ENCODE measurements around the gene FAM222A. TPM values are rescaled to one million over a fixed set of nuclear protein-coding genes. Genes with fewer than 3 reads are reported as not detected.
A peak's percentile ranks its signal among the peaks of the same experiment; 100 is the strongest.

The FAM222A gene
- 0.99 and 1.0 TPM in 2 replicates for total RNA-seq

DNA sequence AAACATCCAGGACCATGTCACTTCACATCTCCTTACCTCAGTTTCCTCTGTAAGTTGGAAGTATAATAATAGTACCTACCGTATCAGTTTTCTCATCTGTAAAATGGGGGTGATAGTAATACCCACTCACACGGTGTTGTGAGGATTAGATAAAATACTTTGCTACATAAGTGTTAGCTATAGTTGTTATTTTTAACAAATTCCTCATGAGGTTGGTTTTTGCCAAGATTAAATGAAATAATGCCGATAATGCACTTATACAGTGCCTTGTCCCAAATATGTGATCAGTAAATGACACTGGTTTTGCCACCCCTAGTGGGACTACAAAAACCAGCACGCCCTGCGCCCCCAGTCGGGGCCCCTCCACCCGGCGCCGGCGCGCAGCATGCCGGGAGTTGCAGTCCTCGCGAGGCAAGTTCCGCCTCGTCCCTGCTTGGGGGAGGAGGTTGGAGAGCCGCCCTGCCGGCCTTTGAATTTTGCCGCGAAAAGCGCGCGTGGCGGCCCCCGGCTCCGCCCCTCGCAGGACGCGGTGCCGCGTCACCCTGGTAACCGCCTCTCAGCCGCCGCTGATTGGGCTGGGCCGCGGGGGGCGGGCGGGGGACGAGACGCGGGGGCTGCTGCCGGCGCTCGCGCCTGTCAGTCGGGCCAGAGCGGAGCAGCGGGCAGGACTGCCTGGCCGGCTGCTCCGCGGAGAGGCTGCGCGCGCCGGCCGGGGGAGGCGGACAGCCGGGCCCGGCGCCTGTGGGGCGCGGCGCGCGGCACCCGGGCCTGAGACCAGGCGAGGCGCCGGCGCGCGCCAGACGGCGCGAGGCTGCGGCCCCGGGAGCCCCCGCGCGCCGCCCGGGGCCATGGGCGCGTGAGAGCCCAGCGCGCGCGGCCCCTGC lies at the start of gene FAM222A:
Gene FAM222A (plus strand): TSS at position 639 of the 884 bp plus-strand sequence. CDS start 30,322 bp downstream, outside the sequence.
- peak; percentile 57 for DNase-seq (ENCODE audit: extremely low read depth, low read depth, low spot score)

DNA sequence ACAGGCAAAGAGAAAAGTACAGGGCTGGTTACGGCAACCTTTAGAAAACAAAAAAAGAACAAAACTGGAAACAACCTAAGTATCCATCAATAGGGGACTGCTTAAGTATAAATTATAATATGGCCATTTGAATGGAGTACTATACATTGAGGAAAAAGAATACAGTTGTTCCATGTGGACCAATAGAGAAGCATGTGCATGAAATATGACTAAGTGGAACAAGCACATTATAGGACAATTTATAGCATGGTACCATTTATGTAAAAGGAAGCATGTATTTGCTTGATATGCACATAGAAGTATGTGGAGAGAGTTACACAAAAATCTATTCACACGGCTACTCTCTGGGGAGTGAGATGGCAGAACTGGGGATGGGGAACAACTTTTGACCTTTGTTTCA lies 49.2 kb upstream of the FAM222A start:
- DNase-seq (ENCODE audit: extremely low read depth, low read depth, low spot score) = no peak

DNA sequence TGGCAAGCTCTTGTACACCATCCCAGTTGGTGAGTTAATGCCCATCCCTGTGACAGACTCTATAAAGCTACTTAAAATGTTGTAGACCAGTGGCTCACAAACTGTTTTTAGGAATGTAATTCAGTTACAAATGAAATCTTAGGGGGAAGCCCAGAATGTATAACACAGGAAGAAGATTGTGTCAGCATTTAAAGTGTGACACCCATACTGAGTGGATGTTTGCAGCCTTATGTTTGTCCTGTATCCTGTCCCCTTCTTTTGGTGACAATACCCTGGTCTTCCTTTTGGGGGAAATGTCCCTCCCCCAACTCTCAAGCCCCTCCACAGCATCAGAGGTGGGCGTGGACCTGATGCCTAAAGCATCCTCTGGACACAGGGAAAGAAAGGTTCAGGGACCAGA lies 47.6 kb upstream of the FAM222A start:
- DNase-seq (ENCODE audit: extremely low read depth, low read depth, low spot score) = no peak

DNA sequence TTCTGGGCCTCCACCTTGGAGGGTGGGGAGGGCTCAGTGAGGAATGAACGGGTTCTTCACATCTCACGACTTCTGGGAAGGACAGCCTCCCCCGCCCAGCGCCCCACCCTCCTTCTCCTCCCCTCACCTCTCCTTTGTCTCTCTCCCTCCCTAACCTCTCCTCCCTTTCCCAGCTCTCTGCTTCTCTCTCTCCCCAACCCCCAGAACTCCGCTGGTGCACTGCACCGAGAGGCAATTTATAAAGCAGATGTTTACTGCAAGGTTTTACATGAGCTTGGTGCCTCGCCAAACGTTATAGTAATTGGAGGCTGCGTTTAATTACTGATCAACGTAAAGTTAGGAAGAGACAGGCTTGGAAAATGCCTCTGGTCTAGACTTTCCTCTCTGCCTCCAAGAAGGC lies 42.9 kb upstream of the FAM222A start:
- no peak for DNase-seq (ENCODE audit: extremely low read depth, low read depth, low spot score)

DNA sequence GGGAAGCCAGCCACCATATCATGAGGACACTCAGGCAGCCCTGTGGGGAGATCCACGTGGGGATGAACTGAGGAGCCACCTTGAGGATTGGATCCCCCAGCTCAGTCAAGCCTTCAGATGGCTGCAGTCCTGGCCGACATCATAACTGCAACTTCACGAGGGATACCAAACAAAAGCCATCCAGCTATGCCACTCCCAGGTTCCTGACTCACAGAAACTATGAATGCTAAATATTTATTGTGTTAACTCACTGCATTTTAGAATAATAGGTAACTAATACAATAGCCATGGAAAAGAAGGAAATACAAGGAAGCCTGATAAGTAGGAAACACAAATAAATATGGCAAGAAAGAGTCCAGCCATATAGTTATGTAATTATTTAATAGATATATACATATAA lies 42.1 kb upstream of the FAM222A start:
- DNase-seq (ENCODE audit: extremely low read depth, low read depth, low spot score) = no peak

DNA sequence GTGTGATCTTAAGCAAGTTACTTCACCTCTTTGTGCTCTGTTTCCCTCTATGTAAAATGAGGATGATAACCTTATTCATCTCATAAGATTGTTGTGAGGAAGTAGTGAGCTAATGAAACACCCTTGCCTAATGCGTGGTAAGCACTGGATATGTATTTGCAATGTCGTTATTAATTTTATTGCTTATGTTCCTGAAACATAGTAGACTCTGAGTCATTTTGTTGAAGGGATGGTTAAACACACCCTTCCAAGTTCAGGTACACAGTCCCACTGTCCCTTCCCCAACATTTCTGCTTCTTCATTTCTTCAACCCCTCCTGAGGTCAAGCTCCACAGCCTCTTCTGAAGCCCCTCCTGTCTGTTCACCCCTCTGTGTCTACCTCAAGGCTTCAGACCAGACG lies 40.2 kb upstream of the FAM222A start:
- DNase-seq (ENCODE audit: extremely low read depth, low read depth, low spot score) = no peak

DNA sequence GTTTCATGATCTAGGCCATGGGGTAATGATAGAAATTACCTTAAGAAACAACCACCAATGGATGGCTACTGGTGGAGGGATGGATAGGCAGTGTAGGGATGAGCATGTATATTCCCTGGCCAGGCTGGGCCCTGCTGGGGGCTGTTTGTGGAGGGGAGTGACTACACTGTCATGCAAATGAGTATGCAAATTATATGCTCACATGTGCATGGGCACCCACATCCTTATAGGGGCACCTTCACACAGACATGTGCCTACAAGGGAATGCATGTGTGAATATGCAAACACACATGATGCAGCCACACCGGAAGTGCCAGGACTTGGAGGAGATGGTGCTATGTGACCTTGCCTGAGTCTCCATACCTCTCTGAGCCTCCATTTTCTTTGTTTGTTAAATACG lies 39.7 kb upstream of the FAM222A start:
- no peak for DNase-seq (ENCODE audit: extremely low read depth, low read depth, low spot score)

DNA sequence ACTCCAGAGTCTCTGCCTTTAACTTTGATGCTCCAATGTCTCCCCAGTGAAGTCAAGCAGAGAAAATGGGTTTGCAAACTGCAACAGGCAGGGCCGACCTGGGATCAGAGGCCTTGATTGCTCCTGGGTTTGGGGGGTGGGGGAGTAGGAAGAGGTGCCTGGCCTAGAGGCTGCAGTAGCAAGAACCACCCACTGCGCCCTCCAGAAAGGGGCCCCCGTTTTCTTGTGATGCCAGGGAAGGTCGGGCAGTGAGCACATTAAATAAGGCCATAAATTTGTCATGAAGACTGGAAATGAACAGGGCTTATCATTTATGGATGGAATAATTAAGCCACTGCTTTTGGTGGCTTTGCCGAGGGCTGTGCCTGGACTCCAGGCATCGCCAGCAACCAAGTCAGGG lies 38.2 kb upstream of the FAM222A start:
- DNase-seq (ENCODE audit: extremely low read depth, low read depth, low spot score) = no peak

DNA sequence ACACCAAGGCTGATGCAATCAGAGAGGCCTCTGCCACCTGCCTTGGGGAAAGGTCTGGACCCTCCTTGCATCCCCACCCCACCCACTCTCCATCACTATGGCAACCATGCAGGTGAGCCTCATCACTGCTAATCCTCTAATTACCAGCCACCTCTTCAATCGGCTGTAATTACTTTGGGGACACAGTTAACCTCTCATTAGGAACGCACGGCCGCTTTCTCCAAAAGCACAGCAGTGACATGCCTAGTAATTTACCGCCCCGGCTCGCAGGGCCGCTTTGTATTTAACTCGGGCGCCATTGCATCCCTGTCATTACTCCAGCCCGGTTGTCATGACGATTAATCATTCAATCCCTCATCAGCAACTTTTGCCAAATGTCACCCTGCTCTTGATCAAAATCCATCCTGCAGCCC lies 36.3 kb upstream of the FAM222A start:
- DNase-seq (ENCODE audit: extremely low read depth, low read depth, low spot score) = no peak

DNA sequence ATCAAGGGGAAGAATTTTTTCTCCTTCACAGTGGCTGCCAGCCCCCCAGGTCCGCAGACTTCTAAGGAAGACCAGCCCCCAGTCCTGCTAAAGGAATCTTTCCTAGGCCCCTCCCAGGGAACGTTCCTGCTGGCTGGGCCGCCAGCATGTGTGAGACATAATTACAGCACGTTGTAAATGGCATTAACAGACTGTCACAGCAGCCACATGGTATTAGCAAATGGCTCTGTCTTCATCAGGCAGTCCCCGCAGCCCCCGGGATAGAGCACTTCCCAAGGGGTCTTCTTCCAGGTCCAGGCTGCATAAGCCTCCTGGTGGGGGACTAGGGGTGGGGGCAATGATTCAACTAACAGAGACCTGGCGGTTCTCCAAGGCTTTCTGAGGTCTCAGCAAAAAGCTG lies 34.9 kb upstream of the FAM222A start:
- DNase-seq (ENCODE audit: extremely low read depth, low read depth, low spot score) = no peak

DNA sequence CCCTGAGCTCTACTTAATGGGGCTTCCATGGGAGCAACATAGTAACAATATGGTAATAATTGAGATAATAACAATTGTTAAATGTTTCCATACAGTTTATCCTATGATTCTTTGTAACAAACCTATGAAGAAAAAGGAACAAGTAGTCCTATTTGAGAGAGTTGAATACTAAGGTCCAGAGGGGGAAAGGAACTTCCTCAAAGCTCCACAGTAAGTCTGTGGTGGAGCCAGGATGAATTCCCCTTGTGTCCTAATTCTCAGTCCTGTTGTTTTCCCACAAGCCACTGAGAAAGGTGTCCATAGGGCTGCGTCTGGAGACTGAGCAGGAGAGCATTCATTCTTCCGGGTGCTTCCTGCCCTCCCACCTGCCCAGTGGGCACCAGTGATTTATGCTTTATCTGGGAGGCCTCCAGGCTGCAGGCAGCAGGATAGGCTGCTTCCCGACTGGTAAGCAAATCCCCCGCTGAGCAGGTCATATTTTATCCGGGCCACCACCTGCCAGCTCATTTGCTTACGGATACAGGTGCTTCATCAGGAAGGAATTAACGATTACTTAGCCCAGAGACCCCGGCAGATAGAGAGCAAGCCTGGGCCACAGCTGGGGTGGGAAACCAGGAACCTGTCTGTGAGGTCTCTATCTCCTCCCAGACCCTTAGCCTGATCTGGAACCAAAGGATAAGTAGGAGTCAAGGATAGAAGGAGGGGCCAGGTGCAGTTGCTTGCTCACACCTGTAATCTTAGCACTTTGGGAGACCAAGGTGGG lies 33.9 kb upstream of the FAM222A start:
- DNase-seq (ENCODE audit: extremely low read depth, low read depth, low spot score) = no peak

DNA sequence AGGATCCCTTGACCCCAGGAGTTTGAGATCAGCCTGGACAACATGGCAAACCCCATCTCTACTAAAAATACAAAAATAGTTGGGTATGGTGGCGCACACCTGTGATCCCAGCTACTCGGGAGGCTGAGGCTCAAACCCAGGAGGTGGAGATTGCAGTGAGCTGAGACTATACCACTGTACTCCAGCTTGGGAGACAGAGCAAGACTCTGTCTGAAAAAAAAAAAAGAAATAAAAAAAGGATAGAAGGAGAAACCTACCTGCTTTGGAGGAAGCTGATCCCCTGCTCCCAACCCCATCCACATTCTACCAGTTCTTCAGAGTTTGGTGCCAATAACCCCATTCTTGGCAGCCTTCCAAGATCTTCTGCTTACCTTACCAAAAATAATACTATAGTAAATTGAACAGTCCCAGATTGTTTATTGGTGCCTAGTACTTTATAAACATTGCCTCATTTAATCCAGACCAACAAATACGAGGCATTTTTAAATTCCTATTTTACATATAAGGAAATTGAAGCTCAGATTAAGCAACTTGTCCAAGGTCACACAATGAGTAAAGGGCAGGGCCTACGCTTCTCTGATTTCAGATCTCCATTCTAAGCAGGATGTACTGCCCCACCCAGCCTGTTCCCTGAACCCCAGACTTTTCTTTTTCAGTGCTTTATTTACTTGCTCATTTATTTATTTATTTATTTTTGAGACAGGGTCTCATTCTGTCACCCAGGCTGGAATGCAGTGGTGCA lies 33.2 kb upstream of the FAM222A start:
- no peak for DNase-seq (ENCODE audit: extremely low read depth, low read depth, low spot score)

DNA sequence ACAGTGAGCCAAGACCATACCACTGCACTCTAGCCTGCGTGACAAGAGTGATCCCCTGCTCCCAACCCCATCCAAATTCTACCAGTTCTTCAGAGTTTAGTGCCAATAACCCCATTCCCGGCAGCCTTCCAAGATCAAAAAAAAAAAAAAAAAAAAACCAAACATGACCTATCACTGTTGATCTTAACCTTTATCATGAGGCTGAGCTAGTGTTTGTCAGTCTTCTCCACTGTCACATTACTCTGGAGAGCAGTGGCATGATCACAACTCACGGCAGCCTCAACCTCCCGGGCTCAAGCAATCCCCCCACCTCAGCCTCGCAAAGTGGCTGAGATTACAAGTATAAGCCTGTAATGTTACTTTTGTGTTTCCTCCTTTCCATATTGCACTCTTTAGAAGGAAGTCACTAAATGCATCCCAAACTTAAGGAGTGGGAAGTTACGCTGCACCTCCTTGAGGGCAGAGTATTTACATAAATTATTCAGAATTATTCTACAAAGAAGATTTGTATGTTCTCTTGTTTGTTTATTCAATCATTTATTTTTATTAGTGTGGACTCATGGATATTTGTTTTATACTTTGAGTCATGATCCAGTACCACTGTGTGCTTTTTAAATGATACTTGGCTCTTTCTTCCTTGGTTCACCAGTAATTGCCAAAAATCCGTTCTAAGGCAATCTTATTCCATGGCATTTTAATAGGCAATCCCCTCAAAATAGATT lies 31.5 kb upstream of the FAM222A start:
- no peak for DNase-seq (ENCODE audit: extremely low read depth, low read depth, low spot score)

DNA sequence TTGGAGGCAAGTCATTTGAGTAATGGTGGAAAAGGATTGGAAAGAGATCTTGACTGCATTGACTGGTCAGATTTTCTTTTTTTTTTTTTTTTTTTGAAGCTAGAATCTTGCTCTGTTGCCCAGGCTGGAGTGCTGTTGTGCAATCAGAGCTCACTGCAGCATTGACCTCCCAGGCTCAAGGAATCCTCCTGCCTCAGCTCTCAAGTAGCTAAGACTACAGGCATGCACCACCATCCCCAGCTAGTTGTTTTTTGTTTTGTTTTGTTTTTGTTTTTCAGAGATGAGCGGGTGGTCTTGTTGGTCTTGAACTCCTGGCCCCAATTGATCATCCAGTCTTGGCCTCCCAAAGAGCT lies 30.9 kb upstream of the FAM222A start:
- DNase-seq (ENCODE audit: extremely low read depth, low read depth, low spot score) = no peak

DNA sequence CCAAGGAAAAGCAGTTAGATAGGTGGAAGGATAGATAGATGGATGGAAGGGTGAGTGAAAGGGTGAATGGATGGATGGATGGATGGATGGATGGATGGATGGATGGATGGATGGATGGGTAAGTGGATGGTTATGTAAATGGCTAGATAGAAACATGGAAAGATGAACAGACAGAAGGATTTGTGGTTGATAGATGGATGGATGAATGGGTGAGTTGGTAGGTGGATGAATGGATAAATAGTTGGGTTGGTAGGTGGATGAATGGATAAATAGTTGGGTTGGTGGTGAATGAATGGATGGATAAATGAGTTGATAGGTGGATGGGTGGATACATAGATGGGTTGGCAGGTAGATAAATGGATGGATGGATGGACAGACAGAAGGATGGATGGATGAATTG lies 30.3 kb upstream of the FAM222A start:
- no peak for DNase-seq (ENCODE audit: extremely low read depth, low read depth, low spot score)

DNA sequence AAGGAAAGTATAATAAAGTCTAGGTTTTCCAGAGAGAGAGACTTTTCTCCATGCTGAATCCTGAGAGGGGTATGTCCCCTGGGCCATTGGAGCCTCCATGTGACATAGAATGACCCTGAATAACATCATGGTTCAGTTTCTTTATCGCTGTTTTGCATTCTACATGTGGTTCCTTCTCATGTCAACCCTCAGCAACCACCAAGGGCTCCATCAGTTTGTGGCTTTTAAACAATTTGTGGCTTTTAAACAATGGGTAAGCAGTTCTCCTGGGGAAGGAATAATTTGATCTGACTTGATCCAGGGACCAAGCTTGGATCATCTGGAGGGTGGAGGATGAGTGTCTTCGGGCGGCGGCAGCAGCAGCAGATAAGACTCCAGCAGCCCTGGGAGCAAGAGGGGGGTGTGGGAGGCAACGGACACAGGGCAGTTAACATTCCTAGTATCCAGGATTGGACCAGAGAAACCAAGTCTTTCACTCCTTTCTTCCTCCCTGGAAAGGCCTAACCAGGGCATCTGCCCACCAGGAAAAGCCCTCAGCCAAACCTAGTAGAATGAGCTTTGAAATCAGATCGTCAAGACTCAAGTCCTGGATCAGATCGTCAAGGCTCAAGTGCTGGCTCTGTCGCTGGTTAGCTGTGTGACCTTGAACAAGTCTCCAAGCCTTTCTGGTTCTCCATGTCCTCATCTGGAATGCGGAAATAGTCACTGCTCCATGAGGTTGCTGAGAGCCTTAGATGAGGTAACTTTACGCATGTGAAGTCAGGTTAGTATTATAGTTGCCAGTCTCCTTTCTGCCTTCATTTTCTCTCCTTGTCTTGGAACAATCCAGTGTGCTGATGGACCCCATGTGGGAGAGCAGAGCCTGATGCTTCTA lies 27.8 kb upstream of the FAM222A start:
- DNase-seq (ENCODE audit: extremely low read depth, low read depth, low spot score) = no peak

DNA sequence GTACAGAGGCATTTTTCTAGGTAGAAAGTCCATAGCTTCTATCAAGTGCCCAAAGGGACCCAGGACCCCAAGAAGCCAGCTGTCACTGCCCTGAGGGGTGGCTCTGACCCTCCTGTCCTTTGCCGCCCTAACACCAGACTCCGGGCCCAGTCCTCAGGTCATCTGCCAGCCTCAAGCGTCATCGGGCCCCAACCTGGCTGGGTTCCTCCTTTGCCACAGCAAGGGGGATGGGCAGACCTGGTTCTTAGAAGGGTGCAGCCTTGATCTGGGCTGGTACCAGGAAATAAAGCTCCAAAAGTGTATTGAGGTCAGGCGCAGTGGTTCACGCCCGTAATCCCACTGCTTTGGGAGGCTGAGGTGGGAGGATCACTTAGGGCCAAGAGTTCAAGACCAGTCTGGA lies 27.1 kb upstream of the FAM222A start:
- DNase-seq (ENCODE audit: extremely low read depth, low read depth, low spot score) = no peak

DNA sequence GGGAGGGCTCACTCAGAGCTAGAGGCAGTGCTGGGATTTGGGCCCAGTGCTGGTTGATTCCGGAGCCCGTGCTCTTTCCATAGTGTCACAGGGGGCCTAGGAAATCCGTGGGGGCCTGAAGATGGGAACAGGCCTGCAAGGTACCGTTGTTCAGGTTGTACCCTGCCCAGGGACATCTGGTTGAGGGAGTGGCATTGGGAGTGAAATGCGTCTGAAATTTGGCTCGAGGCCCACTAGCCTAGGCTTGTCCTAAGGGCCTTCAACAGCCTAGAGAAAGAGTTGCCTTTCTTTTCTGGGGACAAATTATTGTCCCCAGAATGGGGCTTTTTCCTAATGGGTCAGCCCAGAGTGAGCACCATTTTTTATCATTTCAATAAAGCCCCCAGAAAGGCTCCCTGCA lies 26.4 kb upstream of the FAM222A start:
- no peak for DNase-seq (ENCODE audit: extremely low read depth, low read depth, low spot score)

DNA sequence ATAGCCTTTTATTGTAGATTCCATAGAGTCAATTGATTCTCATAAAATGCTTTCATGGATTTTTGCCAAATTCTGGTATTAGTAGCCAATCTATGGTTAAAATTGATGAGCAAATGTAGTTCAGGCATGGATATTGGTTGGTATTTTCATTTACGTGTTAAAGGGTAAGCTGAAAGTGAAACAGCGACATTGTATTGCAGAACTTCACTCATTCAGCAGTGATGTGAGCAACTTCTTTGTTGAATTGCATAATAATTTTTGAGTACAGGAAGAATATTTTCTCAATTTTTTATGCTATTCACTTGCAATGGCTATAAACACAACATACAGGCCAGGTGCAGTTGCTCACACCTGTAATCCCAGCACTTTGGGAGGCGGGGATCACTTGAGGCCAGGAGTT lies 24.2 kb upstream of the FAM222A start:
- no peak for DNase-seq (ENCODE audit: extremely low read depth, low read depth, low spot score)

DNA sequence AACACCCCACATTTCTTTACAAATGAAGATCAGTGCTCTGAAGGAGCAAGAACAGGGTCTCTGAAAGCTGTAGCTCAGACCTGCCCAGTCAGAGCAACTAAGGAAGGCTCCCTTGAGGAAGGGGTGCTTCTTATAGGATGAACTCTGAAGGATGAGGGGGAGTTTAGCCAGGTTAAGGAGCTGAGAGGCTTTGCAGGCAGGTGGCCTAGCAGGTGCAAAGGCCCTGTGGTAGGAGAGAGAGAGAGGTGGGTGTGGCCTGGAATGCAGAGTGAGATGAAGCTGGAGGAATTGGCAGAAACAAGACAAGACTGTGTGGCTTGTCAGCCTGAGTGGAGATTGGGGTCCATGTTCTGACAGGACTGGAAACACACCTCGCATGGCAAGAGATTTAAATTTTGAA lies 20.5 kb upstream of the FAM222A start:
- DNase-seq (ENCODE audit: extremely low read depth, low read depth, low spot score) = no peak

Data from glomerular endothelial cell (primary cell).